NCI-H2196 (cell line): ENCODE results near the gene PIP5K1B.

Experiments used
- DNase-seq: peaks from one replicate; lab custom pipeline; 2025; ENCODE audit not compliant: unreplicated experiment; lab: John Stamatoyannopoulos, UW

PIP5K1B gene

DNA sequence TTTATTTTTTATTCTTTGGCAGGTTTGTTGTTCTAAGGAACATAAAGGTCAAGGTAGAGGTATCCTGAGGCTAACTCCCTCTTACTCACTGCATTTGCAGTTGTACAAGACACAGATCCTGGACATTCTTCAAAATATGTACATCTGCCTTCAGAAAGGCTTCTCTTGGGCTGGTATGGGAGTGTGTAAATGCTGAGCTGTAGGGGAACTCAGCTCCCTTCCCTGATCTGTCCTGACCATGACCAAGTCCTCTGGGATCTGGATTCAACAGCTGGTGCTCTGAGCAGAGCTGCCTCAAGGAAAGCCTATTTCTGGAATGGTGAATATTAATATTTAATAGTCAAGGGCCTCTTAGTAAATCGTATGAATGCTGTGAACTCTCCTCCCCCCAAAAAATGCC lies 191.4 kb downstream of the PIP5K1B start:
- no peak for DNase-seq

DNA sequence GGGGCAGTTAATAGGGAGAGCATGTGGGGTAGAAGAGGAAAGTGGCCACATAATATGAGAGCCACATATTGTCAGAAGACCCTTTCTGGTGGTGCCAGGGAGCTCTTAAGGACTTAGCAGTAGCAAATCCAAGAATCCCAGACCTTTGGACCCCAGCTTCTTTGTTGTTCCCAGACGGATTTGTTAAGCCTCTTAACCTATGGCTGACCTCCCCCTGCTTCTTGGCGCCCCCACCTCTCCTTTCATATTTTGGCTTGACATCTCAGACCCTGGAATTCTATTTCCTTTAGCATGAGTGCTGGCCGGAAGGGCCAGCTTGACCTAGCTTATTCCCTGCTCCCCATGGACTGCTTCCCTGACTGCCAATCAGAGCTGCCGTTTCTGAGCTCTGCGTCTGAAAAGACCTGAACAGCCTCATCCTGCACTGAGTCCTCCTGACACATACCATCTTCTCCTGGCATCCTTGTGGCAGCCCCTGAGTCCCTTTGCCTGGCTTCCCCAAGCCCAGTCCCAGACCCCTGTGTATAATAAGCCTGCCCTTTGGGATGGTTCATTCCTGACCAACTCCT lies 192.6 kb downstream of the PIP5K1B start:
- DNase-seq: no peak

DNA sequence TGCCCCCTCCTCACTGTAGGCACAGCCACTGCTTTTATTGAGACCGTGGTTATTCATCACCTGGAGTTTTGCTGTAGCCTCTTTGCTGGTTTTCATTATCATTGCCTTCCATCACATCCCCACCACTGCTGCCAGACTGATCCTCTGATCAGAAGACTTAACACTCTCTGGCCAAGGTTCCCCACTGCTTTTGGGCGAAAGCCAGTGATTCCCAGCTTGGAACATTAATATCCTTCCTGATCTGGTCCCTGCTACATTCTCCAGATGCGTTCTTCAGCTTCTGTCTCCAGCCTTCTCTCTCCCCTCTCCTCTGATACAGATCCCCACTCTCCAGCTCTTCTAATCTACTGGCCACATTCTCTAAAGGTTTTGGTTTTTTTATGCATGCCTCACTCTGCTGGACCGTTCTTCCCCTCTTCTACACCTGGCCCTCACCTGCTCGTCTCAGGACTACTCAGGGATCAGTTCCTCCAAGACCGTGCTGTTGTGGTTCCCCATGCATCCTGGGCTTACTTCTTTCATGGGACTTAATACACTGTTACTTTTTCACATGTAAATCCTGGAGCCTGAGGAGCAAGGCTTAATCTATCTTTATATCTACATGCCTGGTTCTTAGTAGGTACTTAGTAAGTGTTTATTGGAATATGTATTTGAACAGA lies 193.9 kb downstream of the PIP5K1B start:
- no peak for DNase-seq

DNA sequence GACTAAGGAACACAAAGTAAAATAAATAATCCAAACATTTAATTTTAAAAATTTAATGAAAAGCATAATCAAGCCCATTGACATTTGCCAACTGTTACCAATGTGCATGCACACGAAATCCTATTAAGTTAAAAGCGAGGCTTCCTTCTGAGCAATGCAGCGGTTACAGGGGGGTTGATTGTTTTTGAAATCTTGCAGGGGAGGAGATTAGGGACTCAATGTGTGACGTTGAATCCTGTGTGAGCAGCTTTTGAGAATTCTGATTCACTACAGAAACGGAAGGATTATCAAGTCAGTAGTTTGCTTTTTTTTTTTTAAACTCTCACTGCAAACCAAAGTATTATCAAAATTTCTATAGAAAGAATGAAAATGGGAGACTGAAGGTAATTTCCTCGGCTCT lies 199.4 kb downstream of the PIP5K1B start:
- DNase-seq: no peak

DNA sequence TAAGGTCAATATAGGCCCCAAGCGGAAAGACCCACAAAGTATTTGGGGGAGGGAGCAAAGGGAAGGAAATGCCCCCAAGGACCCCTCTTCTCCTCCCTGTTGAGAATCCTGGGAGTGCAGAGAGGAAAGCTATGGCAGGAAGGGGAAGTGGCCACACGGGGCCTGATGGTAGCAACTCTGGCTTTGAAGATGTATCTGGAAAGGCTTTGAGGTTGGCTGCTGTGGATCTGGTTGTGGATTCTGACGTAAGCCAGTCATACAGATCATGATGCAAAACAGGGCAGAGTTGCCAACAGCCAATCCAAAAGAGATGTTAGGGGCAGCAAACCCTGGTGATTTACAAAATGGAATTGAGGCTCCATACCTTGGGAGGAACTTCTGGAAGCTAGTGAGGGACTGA lies 200.1 kb downstream of the PIP5K1B start:
- DNase-seq: no peak

DNA sequence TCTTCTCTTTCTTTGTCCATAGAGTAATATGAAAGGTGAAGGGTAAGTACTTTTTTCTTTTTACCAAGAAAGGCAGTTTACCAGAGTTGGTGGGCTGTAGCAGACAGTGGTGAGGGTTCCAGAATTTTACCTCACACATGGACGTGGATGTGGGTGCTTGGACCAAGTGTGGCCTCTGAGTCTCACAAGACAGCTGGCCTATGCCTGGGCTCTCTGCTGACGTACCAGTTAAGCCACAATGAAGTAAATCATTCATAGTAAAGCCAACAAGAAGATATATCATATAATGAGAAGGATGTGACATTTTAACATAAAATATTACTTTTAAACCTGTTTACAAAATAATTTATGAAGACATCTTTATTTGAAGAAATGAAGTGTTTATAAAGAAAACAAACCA lies 202.9 kb downstream of the PIP5K1B start:
- DNase-seq: no peak

DNA sequence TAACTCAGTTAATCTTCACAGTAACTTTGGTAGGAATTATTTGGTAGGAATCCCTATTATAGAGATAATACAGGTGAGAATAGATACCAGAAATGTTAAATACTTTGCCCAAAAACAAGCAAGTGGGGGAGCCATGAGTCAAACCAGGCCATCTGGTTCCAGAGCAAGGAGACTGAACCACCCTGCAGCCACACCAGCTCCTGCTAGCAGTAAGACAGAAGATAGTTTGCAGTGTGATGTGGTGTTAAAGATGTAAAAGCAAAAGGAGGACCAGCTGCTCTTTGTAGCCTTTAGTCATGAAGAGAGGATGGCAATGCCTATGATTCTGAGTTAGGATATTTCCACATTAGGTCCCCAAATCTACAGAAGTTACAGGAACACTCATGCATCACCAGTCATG lies 207.5 kb downstream of the PIP5K1B start:
- DNase-seq: no peak

DNA sequence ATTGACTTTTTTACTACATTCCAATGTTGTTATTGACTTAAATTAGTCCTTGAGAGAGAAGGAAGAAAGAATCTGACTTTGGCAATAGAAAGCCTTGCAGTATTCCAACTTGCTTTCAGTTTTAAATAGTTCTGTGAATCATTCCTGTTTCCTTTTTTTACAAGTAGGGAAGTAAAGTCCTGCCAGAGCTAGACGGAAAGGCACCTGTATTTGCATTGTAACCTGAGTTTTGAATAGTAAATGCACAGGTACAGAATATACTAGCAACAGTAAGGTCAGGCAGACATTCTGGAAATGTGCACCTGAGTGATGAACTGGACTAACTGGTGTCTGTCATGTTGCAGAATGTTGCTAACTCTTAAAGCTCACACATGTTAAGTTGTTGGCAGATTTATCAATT lies 208.0 kb downstream of the PIP5K1B start:
- peak; percentile 12 for DNase-seq

DNA sequence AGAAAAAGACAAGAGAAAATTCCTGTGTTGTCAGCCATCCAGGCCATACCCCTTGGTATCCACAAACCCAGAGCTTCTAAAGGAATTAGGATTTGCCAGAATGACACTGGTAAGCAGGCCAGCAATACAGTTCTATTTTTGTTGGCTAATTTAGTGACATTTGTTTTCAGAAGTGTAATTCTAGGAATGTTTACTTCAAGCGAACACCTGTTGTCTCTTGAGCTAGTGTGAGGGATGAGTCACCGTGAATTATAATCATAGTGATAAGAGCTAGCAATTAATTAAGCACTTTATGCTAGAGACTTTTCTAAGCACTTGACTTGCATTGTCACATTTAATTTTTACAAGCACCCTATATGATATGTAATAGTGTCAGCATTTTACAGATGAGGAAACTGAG lies 209.7 kb downstream of the PIP5K1B start:
- DNase-seq: peak; percentile 17

DNA sequence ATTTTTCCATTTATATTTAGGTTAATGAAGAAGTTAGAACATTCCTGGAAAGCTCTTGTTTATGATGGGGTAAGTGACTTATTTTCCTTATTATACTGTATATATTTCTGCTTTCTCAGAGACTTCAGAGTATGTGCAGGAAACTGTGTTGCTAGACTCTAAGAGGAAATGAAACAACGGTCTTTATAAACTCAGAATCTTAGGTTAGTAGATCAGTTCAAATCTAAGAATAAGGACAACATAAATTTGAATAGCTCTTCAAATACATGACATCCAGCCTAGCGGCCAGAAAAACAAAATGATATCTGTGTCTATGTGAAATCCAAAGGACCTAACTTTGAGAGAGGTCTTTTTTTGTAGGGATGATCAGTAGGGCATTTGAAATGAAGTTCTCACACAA lies 214.6 kb downstream of the PIP5K1B start:
- no peak for DNase-seq

DNA sequence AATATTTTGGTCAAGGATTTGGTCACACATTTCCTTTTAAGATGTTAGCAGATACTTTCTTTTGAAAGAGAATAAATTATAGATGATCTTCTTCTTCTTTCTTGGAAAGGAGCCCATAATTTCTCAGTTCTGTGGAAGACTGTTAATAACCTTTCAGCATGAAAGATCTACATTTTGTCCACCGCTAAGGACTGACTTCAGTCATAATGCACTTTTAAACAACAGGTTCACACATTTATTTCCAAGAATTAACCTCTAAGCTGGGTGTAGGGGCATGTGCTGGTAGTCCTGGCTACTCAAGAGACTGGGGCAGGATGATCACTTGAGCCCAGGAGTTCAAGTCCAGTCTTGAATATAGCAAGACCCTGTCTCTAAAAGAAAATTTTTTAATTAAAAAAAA lies 215.9 kb downstream of the PIP5K1B start:
- no peak for DNase-seq

DNA sequence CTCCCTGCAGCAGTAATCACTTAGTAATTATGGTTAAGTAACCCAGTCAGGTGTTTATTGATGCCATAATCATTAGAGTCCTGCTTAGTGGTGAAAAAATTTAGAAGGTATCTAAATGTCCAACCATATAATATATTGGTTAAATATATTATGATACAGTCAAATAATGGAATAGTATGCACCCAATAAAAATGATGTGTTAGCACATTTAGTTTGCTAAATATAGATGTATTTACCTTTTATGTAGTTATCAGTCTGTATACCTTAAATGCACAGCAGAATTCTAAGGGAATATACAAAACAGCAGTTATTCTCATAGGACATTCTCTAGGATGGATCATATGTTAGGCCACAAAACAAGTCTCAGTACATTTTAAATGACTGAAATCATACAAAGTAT lies 218.4 kb downstream of the PIP5K1B start:
- DNase-seq: no peak

DNA sequence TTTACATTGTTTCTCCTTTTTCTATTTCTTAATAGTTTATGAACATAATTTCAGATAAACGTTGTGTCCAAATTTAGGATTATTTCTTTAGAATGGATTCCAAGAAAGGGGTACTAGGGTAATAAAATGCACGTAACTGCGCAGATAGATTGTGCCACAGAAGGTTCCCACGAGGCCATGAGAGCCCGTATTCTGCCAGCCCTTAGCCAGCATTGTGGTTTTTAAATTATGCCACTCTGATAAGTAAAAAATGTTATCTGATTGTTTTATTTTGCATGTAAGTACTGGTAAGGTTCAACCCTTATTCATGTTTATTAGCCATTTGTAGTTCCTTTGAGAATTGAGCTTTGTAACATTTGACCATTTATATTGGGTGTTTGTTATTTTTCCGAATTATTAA lies 220.1 kb downstream of the PIP5K1B start:
- no peak for DNase-seq

DNA sequence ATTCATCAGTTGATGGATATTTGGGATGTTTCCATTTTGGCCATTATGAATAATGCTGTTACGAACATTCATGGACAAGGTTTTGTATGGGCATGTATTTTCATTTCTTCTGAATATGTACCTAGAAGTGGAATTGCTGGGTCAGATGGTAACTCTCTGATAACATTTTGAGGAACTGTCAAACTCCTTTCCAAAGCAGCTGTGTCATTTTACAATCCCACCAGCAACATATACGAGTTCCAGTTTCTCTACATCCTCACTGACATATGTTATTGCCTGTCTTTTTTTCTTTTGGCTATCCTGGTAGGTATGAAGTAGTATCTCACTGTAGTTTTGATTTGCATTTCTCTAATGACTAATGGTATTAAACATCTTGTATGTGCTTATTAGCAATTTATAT lies 222.1 kb downstream of the PIP5K1B start:
- no peak for DNase-seq

DNA sequence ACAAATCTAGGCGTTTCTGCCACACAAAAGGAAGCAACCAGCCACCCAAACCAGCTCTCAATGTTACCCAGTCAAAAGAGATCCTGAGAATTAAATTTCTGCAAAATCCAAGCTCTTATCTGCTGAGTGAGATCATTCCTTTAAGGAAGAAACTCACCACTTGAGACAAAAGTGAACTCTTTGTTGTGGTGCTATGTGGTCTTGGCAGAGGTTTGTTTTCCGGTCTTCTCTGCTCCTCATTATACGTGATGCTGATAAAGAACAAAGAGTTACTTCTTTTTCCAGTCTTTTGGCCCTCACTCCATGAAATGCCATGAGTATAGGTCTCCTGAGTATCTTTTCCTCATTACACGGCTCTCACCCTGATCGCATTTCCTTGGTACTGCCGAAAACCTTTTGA lies 226.8 kb downstream of the PIP5K1B start:
- DNase-seq: no peak

DNA sequence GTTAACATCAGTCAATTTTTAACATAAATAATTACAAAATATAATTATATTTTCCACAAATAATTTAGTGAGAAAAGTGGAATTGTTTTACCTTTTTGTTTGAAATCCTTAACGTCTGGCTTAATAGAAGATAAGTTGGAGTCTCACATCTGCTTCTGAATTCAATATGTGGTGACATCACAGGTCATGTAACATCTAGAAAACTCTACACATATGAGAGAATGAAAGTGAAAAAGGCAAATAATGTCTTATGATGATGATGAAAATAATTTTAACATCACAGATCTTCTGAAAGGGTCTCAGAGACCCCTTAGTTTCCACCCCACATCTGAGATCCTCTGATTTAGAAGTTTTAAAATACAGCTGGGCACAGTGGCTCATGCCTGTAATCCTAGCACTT lies 227.4 kb downstream of the PIP5K1B start:
- DNase-seq: no peak

DNA sequence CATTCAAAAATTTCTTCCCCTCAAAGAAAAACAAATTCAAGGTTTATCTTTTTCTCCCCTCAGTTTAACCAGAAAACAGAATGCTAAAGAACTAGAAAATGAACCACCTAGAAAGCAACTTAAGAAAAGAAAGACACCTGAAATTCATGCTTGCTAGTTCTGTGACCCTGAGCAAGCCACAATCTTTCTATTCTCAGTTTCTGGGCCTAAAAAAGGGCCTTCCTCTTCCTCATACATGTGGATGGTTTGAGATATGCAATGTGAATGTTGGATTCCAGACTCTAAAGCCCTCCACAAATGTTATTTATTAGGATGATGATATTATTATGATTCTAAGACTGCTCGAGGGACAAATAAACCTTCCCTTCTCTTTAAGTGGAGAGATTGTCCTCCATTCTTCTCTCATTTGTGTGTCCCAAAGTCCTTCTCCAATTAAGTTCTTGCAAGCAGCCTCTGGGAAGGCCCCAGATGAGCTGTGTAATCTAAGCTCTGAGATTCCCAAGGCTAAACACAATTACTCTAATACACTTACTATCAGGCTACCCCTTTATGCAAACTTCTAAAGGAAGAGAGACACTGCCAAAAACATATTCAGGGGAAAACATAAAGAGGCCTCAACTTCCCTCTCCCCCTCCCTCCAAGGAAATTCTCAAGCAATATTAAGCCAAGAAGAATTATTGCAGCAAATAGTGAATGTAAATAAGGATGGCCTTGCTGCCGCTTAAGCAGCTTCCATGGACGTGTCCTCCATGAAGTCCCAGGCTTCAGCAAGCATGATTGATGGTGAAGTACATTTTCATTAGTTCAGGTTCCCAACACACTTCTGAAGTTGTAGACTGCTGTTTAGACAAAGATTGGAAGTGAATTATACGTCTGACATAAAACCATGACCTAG lies 228.6 kb downstream of the PIP5K1B start:
- no peak for DNase-seq

DNA sequence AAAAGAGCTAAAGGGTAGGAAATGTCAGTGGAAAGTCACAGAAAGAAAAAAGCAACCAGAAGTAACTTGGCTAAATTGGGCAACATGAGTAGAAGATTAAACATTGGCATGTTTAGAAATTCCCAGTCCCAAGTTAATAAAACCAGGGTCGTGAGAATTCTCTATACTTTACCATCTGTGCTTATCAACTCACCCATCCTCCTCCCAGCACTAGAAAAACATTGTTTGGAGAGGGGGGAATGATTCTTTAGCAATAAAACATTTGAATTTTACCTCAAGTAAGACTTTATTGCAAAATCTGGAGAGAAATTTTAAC lies 229.2 kb downstream of the PIP5K1B start:
- DNase-seq: no peak

DNA sequence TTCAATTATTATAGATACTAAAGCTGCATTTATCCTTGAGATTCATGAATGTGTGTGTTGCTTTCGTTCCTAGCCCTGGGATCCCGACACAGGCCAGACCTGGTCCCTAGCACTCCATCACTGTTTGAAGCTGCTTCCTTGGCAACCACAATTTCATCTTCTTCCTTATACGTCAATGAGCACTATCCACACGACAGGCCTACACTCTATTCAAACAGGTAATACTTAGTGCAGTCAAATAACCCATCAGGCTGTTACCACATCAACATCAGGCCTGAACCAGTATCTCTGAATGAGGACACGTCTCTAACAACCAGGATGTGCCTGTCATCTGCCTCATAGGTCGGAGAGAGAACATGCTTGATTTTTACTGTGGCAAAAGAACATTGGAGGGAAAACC lies 235.5 kb downstream of the PIP5K1B start:
- DNase-seq: no peak

DNA sequence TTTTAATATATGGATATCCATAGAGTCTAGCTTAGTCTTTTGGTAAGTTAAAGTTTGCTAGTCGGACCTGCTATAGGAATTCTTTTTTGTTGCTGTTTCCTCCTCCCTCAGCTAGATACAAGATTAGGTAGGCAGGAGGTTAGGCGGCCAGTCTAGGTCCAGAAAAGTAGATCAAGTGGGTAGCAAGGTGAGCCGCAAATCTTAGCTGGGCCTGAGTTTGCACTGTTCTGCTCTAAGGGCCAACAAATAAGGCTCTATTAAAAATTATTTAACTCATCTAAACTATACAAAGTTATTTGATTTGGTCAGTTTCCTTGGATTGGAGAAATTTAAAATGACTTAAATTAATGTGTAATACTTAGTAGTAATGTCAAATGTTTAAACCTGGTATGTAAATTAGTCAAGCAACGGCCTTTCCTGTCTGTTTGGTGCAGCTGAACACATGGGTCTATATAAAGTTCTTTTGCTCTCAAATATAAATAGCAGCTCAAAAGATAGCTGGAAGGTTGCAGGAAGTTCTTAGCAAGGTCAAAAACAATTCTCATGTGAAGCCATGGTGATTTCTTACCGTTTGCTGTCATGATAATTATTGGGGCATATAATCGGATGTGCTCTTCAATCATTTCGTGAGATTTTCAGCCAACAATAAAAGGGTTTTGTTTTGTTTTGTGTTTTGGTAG lies 236.9 kb downstream of the PIP5K1B start:
- no peak for DNase-seq

DNA sequence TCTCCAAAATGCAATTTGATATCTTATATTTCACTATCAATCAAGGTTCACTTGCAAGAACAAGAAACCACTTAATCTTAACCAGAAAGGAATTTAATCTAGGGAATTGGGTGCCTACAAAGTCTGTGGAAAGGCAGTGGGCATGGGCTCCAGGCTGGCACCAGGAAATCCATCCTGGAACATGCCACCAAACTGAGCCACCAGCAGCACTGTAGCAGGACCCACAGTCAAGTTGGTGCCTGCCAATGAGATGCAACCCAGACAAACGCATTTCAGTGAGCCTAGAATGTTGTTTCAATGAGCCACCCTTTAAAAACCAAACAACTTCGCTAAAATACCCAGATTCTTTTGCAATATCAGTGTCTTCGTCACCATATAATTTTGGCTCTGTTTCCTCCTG lies 237.8 kb downstream of the PIP5K1B start:
- no peak for DNase-seq

DNA sequence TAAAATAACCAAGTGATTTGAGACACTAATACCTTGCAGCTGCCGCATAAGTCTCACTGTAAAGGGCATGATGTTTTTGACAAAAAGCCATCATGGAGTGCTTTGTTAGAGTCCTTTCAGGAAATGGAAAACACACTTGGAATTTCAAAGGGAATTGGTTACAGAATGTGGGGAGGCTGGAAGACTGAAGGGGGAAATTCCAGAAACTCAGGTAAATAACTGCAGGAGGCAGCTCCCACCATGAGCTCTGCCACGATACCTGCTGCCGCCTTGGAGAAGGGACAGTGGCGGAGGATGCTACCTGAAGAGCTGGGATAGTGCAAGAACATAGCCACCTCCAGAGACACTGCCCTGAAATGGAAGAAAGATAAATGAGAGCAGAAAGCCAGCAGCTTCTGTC lies 242.0 kb downstream of the PIP5K1B start:
- no peak for DNase-seq
